HS-5 (cell line): ENCODE results near the gene CRY1.
"Not testable (repeated sequence)": the region's sequence is repeated elsewhere in the genome, so short reads cannot be mapped to it uniquely, and the experiment has no call there.

Source experiments
- DNase-seq: peaks from one replicate; pipeline ENCODE4 v3.0.0-alpha.2; 2012; ENCODE audit warnings: low read depth

Gene CRY1

DNA sequence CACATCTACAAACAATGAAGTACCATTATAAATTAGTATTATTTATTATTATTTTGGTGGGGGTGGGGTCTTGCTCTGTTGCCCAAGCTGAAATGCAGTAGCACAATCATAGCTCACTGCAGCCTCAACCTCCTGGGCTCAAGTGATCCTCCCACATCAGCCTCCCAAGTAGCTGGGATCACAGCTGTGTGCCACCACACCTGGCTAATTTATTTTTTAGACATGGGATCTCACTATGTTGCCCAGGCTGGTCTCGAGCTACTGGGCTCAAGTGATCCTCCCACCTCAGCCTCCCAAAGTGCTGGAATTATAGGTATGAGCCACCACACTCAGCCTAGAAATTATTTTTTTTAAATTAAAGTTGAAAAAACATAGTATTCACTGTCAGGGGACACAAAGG is 15.0 kb upstream of the CRY1 start:
- not testable (repeated sequence) for DNase-seq

DNA sequence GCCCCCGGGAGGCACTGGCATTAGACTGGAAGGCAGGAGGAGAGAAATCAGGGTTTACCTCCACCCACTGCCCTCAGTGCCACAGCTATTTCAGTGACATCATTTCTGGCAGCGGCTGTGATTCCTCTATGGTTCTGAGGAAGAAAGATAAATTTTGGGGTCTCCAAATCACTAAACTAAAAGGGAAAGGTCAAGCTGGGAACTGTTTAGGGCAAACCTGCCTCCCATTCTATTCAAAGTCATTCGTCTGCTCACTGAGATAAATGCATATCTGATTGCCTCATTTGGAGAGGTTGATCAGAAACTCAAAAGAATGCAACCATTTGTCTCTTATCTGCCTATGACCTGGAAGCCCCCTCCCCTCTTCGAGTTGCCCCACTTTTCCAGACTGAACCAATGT is 14.0 kb upstream of the CRY1 start:
- no peak for DNase-seq

DNA sequence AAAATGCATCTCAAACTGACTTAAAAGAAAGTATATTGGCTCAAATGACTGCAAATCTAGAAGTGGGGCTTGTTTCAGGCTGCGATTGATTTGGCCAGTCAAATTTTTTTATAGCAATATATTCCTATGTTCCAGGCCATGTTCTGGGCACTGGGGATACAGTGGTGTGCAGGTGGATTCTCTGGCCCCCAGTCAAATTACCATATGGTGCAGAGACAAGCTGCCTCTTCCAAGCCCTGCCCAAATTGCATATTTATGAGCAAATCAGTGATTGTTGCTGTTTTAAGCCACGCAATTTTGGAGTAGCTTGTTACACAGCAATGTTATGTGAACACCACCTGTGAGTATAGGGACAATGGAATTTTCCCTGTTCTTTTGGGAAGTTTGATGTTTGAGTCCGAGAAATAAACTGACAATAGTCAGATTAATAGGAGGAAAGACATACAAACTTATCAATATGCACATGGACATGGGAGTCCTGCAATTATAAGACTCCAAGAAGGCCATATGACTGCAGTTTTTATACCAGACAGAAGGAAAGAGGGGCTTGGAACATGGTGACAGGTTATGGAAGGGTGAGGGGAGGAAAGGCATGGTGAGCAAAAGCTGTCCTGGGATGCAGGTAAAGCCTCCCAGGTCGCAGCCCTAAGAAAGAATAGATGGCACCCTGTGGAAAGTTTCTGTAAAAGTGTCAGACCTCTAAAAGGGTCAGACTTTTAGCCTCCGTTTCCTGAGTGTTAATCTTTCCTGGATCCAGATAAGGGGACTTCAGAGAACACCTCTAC is 13.1 kb upstream of the CRY1 start:
- no peak for DNase-seq

GRCh38 chr12:107105410-107105703 is 12.0 kb upstream of the CRY1 start:
- no peak for DNase-seq

DNA sequence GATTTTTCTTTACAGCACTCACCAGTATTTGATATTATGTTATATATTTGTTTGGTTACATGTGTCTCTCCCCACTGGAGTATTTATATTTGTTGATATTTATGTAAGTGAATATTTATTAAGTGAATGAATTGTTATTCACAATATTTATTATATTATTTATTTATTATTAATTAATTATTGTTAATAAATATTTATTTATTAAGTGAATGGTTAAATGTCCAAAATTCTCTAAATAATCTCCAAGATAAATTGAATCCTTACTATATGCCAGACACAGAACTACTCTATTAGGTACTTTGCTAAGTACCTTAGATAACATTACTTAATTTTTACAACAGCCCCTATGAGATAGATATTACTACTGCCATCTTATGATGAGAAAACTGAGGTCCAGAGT is 10.2 kb upstream of the CRY1 start:
- no peak for DNase-seq

GRCh38 chr12:107103097-107103496 is 9.7 kb upstream of the CRY1 start:
- no peak for DNase-seq

- DNase-seq: no peak
Observed at GRCh38 chr12:107102294-107102693, 8.9 kb upstream of the CRY1 start.

- DNase-seq: no peak
Observed at GRCh38 chr12:107101651-107102050, 8.3 kb upstream of the CRY1 start.

DNA sequence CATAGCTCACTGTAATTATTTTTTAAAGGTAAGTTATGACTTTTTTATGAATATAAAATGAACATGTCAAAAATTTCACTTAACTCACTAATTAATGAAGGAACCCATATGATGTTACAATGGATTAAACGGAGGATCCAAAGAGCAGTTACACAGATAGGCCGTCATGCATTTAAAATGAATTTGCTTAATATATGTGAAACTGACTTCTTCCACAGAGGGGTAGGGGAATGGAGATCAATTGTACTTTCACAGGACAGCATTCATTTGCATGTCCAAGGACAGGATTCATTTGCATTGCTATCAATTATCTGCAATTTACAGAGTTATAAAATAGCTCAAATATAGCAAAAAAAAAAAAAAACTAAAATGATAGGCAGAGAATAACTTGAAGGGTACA is 6.6 kb upstream of the CRY1 start:
- DNase-seq: no peak

- DNase-seq: no peak
Observed at GRCh38 chr12:107096571-107096970, 3.2 kb upstream of the CRY1 start.

DNA sequence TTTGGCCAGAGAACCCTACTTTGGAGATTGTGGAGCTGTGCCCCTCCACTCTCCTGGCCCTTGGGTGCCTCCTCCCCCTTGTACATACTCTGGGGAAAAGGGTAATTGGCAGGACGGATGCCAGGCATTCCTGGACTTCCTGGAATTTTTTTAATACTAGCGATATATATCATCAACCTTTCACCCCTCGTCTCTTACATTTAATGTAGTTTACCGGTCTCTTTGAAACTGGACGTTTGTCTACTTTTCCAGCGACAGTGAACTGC is 767 bp upstream of the CRY1 start:
- DNase-seq: no peak

DNA sequence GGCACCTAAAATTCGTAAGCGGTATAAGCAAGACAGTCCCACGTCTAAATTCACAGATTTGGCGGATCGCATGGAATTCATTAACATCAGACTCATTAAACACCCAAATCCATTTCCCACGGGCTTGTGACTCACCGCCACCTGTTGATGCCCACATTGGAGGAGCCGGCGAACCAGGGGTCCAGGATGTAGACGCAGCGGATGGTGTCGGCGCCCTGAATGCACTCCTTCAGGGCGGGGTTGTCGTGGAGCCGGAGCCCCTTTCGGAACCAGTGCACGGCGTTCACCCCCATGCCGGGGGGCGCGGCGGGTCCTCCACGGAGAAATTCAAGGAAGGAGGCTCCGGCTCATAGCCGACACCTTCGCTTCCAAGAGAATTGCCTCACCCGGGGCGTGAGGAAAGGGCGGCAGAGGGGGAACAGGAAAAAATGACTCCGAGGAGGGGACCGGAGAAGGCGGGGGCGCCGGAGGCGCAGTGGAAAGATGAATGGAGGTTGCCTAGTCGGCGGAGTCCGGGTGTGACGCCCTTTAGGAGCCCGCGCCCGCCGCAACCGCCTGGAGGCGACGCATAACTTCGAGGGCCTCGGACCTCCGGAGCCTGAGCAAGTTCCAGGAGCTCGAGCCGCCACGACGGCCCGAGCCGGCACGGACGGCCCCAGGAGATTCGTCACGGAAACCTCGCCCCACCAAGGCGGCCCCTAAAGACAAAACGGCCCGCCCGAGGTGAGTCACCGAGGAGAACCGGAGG is 506 bp downstream of the CRY1 start:
- no peak for DNase-seq

DNA sequence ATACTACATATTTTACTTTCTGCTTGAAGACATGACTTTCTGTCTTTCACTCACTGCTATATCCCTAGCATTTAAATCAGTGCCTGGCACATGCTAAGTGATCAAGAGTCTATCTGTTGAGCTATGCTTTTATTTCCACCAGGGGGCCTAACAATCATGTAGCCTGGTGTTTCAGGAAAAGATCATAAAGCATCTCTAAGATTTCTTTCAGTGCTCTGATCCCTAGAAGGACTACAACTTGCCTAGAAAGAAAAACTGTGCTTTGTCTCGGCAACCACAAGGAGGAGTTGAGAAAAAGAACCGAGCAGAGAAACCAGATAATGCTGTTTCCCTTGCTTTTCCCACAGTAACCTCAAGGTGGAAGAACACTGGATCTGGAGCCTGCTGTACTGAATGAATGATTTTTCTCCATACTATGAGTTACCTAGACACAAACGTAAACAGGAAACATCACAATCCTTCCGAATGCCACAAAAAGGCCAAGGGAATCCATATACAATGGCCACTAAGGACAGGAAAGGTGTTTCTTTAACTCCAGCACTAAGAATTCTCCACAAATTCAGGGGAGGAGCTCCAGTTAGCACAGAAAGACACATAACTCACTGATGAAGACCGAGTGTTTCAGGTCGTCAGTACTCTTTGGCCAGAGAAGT is 1.2 kb downstream of the CRY1 start:
- peak; percentile 93 for DNase-seq

DNA sequence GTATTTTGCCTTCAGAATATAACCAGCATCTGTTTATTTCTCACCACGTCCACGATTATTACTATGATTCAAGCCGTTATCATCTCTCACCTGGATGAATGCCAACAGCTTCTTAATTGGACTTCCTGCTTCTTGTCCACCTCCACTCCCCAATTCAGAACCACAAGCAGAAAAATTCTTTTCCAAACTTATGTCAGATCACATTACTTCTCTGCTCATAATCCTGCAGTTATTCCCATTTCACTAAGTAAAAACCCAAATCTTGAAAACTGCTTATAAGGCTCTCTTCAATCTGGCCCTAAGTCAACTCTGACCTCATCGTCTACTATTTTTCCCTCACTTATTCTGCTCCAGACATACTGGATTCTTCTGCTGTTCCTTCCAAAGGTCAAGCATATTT is 2.0 kb downstream of the CRY1 start:
- DNase-seq: peak; percentile 76

DNA sequence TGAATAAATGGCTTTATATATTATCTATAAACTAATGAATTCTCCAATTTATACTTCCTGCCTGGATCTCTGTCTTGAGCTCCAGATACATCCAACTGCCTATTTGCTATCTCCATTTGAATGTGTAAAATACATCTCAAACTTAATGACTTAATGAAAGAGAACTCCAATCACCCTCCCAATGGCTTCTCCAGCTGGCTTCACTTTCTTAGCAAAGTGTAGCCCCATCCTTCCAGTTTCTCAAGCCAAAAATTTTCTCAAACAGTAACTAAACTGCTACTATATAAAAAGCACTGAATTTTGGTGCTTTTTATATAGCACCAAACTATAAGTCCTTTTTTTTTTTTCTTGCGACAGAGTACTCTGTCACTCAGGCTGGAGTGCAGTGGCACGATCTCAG is 2.6 kb downstream of the CRY1 start:
- no peak for DNase-seq

- DNase-seq: no peak
Observed at GRCh38 chr12:107088912-107089311, 4.4 kb downstream of the CRY1 start.

GRCh38 chr12:107086314-107086713 is 7.0 kb downstream of the CRY1 start:
- no peak for DNase-seq

GRCh38 chr12:107081778-107082177 is 11.6 kb downstream of the CRY1 start:
- no peak for DNase-seq

GRCh38 chr12:107080299-107080698 is 13.1 kb downstream of the CRY1 start:
- DNase-seq: no peak

DNA sequence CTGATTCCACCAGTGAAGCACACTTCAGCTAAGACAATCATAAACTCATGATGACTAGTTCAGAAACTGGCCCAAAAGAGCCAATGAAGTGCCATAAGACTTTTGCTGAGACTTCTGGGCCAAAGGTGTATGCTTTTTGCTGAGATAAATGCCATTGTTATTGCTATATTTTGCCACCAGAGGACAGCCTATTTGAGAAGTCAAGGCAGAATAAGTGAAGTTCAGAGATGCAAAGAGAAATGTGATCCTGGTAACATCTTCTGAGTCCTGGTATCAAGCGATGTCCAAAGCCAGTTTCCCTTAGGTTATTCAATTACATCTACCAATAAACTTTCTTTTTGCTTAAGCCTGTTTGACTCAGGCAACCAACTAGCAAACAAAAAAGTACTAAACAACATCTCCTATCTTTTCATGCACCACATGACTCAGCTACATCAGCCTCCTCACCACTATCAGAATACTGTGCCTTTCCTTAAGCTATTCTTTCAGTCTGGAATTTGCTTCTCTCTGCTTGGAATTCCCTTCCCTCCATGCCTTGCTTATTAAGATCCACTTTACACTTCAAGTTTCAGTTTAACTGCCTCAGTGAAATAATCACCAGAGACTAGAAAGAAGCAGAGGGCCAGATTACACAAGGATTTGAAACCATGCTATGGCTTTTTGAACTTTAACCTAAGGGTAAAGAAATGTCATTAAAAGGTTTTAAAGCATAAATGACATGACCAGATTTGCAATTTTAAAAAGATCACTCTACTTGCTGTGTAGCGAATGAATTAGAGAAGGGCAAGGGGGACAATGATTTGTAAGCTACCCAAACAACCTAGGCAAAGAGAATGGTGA is 14.0 kb downstream of the CRY1 start:
- DNase-seq: peak; percentile 22

DNA sequence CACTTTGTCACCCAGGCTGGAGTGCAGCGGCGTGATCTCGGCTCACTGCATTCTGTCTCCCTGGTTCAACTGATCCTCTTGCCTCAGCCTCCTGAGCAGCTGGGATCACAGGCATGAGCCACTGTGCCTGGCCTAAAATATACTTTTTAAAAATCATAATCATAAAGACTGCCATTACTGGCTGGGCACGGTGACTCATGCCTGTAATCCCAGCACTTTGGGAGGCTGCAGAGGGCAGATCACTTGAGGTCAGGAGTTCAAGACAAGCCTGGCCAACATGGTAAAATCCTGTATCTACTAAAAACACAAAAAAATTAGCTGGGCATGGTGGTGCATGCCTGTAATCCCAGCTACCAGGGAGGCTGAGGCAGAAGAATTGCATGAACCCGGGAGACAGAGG is 20.1 kb downstream of the CRY1 start:
- not testable (repeated sequence) for DNase-seq

- DNase-seq: no peak
Observed at GRCh38 chr12:107066691-107067090, 26.7 kb downstream of the CRY1 start.

- DNase-seq: no peak
Observed at GRCh38 chr12:107064687-107065086, 28.7 kb downstream of the CRY1 start.
